ENCODE measurements around the gene EXOC3L1.

DNA sequence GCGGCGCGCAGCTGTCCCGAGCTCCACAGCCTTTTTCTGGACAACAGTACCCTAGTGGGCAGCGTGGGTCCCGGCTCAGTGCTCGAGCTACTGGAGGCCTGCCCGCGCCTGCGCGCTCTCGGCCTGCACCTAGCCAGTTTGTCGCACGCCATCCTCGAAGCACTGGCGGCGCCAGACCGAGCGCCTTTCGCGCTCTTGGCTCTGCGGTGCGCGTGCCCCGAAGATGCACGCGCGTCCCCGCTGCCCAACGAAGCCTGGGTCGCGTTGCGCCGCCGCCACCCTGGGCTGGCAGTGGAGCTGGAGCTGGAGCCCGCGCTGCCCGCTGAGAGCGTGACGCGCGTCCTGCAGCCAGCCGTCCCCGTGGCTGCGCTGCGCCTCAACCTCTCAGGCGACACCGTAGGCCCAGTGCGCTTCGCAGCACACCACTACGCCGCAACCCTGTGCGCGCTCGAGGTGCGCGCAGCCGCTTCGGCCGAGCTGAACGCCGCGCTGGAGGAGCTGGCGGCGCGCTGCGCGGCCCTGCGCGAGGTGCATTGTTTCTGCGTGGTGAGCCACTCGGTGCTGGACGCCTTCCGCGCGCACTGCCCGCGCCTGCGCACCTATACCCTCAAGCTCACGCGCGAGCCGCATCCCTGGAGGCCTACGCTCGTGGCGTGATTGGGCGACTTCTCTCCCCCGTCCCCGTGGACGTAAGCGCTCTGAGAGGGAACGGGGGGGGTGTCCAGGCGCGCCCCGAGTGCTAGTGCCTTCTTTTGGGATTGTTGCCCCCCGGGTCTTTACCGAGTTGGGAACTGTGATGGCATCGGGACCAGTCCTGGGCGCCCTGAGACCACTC is 26.6 kb downstream of the EXOC3L1 start:
- TF ChIP-seq TAF1 (IDR thresholded peaks at IDR 0.05; ENCODE audit: low read depth, low read length) (no peak), POLR2AphosphoS5 (IDR thresholded peaks at IDR 0.05; ENCODE audit: low read depth, low read length) (no peak), POLR2A (IDR thresholded peaks at IDR 0.05; ENCODE audit: low read depth, low read length) (no peak)
